ENCODE results near the gene TMEM270.
A peak's percentile ranks its signal among the peaks of the same experiment; 100 is the strongest.
"Not testable (repeated sequence)": the region's sequence is repeated elsewhere in the genome, so short reads cannot be mapped to it uniquely, and the experiment has no call there.

The TMEM270 gene

DNA sequence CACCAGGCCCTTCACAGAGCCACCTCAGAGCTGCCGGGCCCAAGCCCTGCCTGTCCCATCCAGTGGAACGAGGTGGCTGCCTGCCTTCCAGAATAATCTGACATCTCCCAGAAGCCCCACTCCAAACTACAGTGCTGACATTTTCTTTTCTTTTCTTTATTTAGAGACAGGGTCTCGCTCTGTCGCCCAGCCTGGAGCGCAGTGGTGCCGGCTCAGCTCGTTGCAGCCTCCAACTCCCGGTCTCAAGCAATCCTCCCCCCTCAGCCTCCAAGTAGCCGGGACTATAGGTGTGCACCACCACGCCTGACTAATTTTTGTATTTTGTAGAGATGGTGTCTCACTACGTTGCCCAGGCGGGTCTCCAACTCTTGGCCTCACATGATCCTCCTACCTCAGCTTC is 346 bp downstream of the TMEM270 start:
- DNase-seq (ENCODE audit: low read depth) = no peak

GRCh38 chr7:73864981-73865711 is 4.2 kb downstream of the TMEM270 start:
- no peak for DNase-seq (ENCODE audit: low read depth)

- peak; percentile 75 for DNase-seq (ENCODE audit: low read depth)
These were observed 4.9 kb downstream of the TMEM270 start for GRCh38 chr7:73865738-73866445.

DNA sequence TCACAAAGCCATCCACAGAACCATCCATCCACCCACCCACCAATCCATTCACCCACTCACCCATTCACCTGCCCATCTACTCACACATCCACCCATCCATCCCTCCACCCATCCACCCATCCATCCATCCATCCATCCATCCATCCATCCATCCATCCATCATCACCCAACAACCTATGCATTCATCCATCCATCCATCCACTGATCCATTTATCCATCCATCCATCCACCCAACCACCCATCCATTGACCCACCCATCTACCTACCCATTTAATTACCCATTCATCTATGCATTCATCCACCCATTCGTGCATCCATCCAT is 5.4 kb downstream of the TMEM270 start:
- DNase-seq (ENCODE audit: low read depth) = no peak

GRCh38 chr7:73869011-73869798 is 8.2 kb downstream of the TMEM270 start:
- DNase-seq (ENCODE audit: low read depth) = peak; percentile 57

DNA sequence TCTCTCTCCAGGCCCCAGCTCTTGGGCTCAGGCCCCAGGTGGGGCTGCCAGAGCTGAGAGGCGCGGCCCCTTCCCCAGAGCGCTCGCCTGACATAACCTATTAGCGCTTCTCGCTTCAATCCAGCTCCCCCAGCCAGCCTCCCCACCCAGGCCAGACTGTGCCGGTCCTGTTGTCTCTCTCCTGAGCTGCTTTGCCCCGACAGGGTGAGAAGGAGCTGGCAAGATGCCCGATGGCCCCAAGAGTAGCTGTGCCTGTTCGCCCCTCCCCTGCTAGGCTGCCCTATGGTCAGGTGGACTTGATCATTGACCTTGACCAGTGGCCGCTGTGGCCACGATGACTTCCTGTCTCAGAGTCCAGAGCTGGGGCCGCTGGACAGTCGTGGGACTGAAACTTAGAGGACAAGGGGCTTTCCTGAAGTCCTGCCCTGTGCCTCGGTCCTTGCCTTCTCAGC is 9.1 kb downstream of the TMEM270 start:
- no peak for DNase-seq (ENCODE audit: low read depth)

DNA sequence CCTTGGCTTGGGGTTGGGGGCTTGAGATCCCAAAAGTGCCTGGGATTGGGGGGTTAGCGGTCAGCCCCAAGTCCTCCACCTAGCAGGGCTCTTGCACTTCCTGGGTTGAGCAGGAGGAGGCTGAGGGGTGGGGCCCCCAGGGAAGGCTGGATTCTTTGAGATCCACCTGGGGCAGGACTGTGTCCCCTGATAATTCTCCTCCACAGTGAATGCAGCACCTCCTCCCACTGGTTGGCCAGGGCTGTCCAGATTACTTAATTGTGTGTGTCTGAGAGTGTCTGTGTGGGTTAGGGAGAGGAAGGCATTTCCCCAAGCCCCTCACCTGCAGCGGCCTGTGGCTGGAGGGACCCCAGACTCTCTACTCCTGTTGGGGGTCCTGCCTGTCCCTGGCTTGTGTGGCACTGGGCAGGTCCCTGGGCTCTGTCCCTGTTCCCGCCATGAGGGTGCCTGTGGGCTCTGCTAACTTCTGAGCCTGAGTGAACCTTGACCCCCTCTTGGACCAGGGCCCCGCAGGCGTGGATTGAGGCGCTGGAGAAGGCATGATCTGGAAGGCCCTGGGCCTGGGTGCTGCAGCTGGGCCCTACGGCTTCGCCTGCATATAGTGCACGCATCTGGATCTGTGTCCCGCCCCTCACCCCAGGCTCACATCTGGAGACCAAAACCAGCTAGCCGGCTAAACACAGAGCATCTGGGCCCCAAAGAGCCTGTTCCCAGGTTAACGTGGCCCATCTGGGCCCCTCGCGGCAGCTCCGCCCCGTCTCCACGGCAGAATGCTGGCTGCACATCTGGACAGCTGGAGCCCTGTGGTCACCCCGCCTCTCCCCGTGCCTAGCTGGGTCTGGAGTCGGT is 10.4 kb downstream of the TMEM270 start:
- DNase-seq (ENCODE audit: low read depth) = no peak

GRCh38 chr7:73872056-73872908 is 11.3 kb downstream of the TMEM270 start:
- no peak for DNase-seq (ENCODE audit: low read depth)

- DNase-seq (ENCODE audit: low read depth) = no peak
These were observed 15.4 kb downstream of the TMEM270 start for GRCh38 chr7:73876361-73876760.

GRCh38 chr7:73876973-73877372 is 16.0 kb downstream of the TMEM270 start:
- DNase-seq (ENCODE audit: low read depth) = no peak

DNA sequence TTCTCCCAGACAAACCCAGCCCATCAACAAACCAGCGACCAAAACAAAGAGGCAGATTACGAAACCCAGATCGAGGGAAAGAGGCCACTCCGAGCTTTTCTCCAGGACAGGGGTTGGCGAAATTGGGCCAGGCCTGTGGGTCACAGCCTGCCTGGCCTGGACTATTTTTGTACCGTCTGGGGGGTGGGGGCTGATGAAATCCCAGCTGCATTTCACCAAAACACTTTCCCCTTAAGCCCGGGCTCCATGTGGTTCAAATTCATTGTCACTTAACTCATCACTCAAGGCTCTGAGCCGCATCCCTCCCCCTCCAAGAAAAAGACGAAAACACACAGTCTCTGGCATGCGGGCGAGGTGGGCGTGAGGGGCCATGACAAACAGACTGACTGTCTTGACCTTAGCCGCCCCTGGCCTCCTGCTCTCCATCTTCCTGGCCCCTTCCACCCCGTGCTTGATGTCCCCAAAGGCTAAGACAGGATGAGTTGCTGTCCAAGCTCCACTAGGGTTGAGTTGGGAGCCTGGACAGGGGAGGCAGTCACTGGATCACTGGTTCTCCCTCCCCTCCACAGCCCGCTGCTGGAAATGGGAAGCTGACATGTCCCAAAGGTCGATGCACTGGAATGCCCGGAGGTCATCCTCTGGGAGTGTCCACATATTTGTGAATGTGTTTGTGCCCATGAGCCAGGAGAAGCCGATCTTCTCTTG is 19.2 kb downstream of the TMEM270 start:
- DNase-seq (ENCODE audit: low read depth) = peak; percentile 88

GRCh38 chr7:73880755-73881328 is 19.9 kb downstream of the TMEM270 start:
- DNase-seq (ENCODE audit: low read depth) = no peak

DNA sequence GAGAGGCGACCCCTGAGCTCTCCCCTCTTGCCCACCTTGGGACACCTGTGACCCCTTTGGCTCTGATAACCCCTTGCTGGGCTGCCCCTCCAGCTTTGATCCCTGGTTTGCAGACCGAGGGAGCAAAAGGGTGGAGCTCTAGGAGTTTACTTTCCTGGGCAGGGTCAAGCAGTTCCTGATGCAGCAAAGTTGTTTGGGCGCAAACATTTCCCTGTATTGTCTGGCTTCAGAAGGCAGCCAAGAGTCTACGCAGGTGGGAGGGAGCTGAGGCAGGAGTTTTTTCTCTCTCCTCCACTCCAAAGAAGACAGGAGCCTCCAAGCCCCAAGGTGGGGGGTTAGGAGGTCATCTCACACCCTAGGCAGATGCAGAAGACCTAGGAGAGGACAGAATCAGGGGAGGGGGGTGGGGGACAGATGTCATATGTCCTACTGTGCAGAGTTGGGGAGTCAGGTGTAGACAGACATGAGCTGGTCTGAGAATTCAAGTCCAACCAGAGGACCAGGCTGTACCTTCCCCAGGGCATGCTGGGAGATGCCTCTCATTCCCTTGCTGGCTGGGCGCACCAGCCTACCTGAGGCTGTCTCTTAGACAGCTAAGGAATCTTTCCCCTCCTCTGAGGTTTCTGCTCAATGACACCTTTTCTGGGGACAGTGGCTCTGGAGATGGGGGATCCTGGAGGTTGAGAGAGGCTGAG is 20.5 kb downstream of the TMEM270 start:
- no peak for DNase-seq (ENCODE audit: low read depth)

- DNase-seq (ENCODE audit: low read depth) = no peak
These were observed 21.1 kb downstream of the TMEM270 start for GRCh38 chr7:73882047-73882402.

DNA sequence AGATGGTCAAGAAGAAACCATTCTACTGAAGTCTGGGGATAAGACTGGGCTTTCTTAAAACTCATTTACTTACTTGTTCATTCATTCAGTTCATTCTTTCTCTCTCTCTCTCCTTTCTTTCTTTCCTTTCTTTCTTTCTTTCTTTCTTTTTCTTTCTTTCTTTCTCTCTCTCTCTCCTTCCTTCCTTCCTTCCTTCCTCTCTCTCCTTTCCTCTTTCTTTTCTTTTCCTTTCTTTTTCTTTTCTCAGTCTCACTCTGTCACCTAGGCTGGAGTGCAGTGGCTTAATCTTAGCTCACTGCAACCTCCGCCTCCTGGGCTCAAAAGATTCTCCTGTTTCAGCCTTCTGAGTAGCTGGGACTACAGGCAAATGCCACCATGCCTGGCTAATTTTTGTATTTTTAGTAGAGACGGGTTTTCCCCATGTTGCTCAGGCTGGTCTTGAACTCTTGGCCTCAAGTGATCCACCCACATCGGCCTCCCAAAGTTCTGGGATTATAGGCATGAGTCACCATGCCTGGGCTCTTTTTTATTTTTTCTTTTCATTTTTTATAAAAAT is 24.0 kb downstream of the TMEM270 start:
- DNase-seq (ENCODE audit: low read depth) = not testable (repeated sequence)

GRCh38 chr7:73885433-73885974 is 24.5 kb downstream of the TMEM270 start:
- no peak for DNase-seq (ENCODE audit: low read depth)

DNA sequence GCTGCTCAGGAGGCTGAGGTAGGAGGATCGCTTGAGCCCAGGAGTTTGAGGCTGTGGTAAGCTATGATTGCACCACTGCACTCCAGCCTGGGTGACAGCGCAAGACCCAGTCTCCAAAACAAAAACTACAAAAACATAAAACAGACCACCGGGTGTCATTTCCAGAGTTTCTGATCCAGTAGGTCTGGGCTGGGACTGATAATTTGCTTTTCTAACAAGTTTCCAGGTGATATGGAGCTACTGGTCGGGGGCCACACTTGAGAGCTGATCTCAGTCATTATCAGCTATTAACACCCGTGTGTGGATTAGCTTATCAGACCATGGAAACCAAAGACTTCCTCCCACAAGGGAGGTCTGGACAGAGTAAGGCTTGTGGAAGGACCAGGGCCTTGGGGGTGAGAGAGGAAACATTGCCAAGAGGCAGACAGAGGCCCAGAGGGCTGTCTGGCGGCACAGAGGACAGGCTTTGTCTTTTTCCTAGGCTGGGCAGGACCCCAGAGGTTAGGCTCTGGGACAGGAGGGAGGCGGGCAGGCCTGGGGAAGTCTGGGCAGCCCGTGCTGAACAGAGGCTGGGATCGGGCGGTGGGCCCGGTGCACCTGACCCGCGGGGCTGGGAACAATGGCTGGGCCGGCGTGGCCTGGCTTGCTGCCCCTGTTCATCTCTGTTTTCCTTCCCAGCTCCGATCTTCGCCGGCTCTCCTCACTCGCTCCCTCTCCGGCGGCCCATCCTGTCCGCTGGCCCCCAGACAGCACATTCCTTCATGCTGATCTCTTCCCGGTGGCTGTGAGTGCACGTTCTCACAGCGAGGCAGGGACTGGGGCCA is 25.2 kb downstream of the TMEM270 start:
- peak; percentile 83 for DNase-seq (ENCODE audit: low read depth)

DNA sequence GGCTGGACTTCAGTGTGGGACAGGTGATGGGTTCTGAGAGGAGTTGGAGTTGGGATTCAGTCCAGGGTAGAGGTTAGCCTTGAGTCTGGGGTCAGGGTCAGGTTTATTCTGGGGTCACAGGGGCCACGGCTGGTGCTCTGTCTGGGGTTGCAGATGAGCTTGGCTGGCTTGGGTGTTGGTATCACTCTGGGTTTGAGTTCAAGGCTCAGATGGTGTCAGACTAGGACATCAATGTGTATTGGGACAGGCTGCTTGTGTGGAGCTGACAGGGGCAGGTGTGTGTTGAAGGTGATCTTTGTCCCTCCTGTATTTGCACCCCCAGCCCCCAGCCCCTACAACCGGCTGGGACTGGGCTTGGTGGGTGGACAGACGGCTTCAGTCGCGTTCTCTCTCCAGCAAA is 26.8 kb downstream of the TMEM270 start:
- no peak for DNase-seq (ENCODE audit: low read depth)

Measured in EH (cell line).